Kidney epithelial cell (primary cell): Measurements from ENCODE around the gene SYCE1. TPM values are rescaled to one million over a fixed set of nuclear protein-coding genes. Genes with fewer than 3 reads are reported as not detected.
"Not testable (repeated sequence)": the region's sequence is repeated elsewhere in the genome, so short reads cannot be mapped to it uniquely, and the experiment has no call there.

Experiments
- DNase-seq: peaks from one replicate; pipeline ENCODE4 v3.0.0-alpha.2; 2010; ENCODE audit warnings: low read depth
- H3K27me3 ChIP-seq: 2 replicates; pipeline ENCODE4 v1.6.0; 2011; ENCODE audit warnings: low read length; ENCODE audit not compliant: control insufficient read depth, insufficient read depth
- H3K36me3 ChIP-seq: 2 replicates; pipeline ENCODE4 v1.5.1; 2011; ENCODE audit warnings: low read length; ENCODE audit not compliant: control insufficient read depth, insufficient read depth
- H3K4me3 ChIP-seq: 2 replicates; pipeline ENCODE4 v1.5.1; 2011; ENCODE audit warnings: low read depth, mild to moderate bottlenecking, control low read depth, low read length
- CTCF ChIP-seq: IDR thresholded peaks from 2 replicates; pipeline ENCODE4 v1.5.1; 2011; ENCODE audit warnings: mild to moderate bottlenecking, moderate library complexity, low read length, control low read depth, inconsistent platforms; ENCODE audit not compliant: insufficient read depth, poor library complexity, severe bottlenecking
- total RNA-seq: library from RNA; depleted of rRNA; stranded (reverse); fragments of >200 nt; gene quantifications from 2 replicates; pipeline ENCODE4 v1.2.3, GENCODE V29; 2015

Gene SYCE1
- total RNA-seq, 1 donor from 2014 or later = 0.50 TPM

- Histone ChIP-seq H3K36me3 (no peaks in the 10 kb centered on the region), H3K27me3 (no peaks in the 10 kb centered on the region), H3K4me3 (peak overlapping the region; percentile 23)
- peak; percentile 79 for TF ChIP-seq CTCF
- DNase-seq = no peak
Observed at GRCh38 chr10:133520193-133520738, 45.1 kb downstream of the SYCE1 start.

GRCh38 chr10:133518517-133518916, 46.9 kb downstream of the SYCE1 start:
- H3K4me3 ChIP-seq, H3K36me3 ChIP-seq, DNase-seq, H3K27me3 ChIP-seq: not testable (repeated sequence)

- DNase-seq = no peak
- TF ChIP-seq CTCF = no peak
- no peaks in the 10 kb centered on the region for H3K27me3 ChIP-seq
Observed at GRCh38 chr10:133516057-133516456, 49.3 kb downstream of the SYCE1 start.

GRCh38 chr10:133515471-133515870, 49.9 kb downstream of the SYCE1 start:
- Histone ChIP-seq H3K27me3 (no peaks in the 10 kb centered on the region), H3K4me3 (no peak overlapping the region), H3K36me3 (no peaks in the 10 kb centered on the region)
- no peak for DNase-seq
- no peak for TF ChIP-seq CTCF

More at GRCh38 chr10:133516057-133516456, 49.3 kb downstream of the SYCE1 start:
- Histone ChIP-seq H3K4me3 (no peak overlapping the region), H3K36me3 (no peaks in the 10 kb centered on the region)

GRCh38 chr10:133511907-133512528, 53.4 kb downstream of the SYCE1 start:
- no peak for DNase-seq
- Histone ChIP-seq H3K4me3 (no peak overlapping the region), H3K27me3 (no peaks in the 10 kb centered on the region), H3K36me3 (no peaks in the 10 kb centered on the region)
- TF ChIP-seq CTCF = no peak

- DNase-seq = no peak
- Histone ChIP-seq H3K27me3 (no peaks in the 10 kb centered on the region), H3K4me3 (no peak overlapping the region), H3K36me3 (no peaks in the 10 kb centered on the region)
- TF ChIP-seq CTCF = no peak
Observed at GRCh38 chr10:133511408-133511807, 54.0 kb downstream of the SYCE1 start.
